ENCODE measurements around the gene CD82. TPM values are rescaled to one million over a fixed set of nuclear protein-coding genes. Genes with fewer than 3 reads are reported as not detected.

Gene CD82
- total RNA-seq, 1 experiment from 2014 or later, result 8.2 TPM

DNA sequence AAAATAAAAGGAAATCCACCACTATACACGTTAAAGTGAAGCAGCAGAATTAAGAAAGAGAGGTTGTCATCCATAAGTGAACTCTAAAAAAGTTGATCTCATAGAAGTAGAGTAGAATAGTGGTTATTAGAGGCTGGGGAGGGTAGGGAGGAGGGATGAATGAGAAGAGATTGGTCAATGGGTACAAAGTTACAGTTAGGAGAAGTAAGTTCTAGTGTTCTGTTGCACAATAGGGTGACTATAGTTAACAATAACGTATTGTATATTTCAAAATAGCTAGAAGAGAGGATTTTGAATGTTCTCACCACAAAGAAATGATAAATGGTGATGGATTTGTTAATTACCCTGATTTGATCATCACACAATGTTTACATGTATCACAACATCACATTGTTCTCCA lies 72.0 kb downstream of the CD82 start:
- peaks cover 5% of the 10 kb centered on the region for H3K27me3 ChIP-seq (replicated peaks; ENCODE audit: insufficient read depth, low read depth, low read length, poor library complexity)
- no peaks in the 10 kb centered on the region for H3K36me3 ChIP-seq (ENCODE audit: insufficient read depth, low read length, poor library complexity, severe bottlenecking)
- H3K4me3 ChIP-seq (ENCODE audit: low read depth, low read length, poor library complexity, severe bottlenecking), result no peak overlapping the region
- peaks cover 9% of the 10 kb centered on the region for H3K4me1 ChIP-seq (ENCODE audit: insufficient read depth, low read length, poor library complexity, severe bottlenecking)
- no peak for TF ChIP-seq EZH2 (IDR thresholded peaks at IDR 0.05; ENCODE audit: borderline replicate concordance, low read depth, low read length, poor library complexity, severe bottlenecking)
- TF ChIP-seq, protein P1, sequence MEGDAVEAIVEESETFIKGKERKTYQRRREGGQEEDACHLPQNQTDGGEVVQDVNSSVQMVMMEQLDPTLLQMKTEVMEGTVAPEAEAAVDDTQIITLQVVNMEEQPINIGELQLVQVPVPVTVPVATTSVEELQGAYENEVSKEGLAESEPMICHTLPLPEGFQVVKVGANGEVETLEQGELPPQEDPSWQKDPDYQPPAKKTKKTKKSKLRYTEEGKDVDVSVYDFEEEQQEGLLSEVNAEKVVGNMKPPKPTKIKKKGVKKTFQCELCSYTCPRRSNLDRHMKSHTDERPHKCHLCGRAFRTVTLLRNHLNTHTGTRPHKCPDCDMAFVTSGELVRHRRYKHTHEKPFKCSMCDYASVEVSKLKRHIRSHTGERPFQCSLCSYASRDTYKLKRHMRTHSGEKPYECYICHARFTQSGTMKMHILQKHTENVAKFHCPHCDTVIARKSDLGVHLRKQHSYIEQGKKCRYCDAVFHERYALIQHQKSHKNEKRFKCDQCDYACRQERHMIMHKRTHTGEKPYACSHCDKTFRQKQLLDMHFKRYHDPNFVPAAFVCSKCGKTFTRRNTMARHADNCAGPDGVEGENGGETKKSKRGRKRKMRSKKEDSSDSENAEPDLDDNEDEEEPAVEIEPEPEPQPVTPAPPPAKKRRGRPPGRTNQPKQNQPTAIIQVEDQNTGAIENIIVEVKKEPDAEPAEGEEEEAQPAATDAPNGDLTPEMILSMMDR (conservative IDR thresholded peaks at IDR 0.05; ENCODE audit: low read depth, low read length), result no peak
- no peak for DNase-seq (ENCODE audit: low spot score)
- H3K27ac ChIP-seq (ENCODE audit: low read depth, low read length, poor library complexity, severe bottlenecking), result no peak overlapping the region
- no TSS peak for BruUV-seq (replicated peaks)
- intact Hi-C loops (cut with micrococcal nuclease; ENCODE audit: unreplicated experiment), result no loop called here
- ChIA-PET POLR2A (ENCODE audit: low non-redundant PET) (no interaction called here), CTCF (no interaction called here)
- no peaks in the 10 kb centered on the region for H3K9me3 ChIP-seq (ENCODE audit: low read depth, low read length, poor library complexity, severe bottlenecking)

DNA sequence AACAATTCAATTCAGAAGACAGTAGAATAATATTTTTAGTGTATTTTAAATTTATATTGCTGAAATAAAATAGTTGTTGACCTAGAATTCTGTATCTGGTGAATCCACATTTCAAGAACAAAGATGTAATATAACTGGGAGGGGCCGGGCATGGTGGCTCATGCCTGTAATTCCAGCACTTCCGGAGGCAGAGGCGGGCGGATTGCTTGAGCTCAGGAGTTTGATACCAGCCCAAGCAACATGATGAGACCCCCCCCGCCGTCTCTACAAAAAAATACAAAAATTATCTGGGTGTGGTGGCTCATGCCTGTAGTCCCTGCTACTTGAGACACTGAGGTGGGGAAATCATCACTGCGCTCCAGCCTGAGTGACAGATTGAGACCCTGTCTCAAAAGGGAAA lies 72.6 kb downstream of the CD82 start:
- POLR2A ChIA-PET (ENCODE audit: low non-redundant PET), result no interaction called here
- CTCF ChIA-PET, result no interaction called here

DNA sequence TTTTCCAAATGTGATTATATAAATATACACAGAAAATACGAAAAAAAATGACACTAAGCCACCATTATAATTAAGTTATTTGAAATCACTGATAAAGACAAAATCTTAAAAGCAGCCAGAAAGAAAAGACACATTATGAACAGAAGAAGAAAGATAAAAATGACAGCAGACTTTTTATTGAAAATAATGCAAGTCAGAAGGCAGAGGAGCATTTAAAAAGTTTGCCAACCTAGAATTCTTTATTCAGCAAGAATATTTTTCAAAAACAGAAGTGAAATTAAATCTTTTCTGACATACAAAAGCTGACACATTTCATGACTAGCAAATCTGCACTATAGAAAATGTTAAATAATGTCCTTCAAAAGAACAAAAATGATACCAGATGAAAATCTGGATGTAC lies 77.8 kb downstream of the CD82 start:
- Histone ChIP-seq H3K27ac (ENCODE audit: low read depth, low read length, poor library complexity, severe bottlenecking) (no peak overlapping the region), H3K27me3 (replicated peaks; ENCODE audit: insufficient read depth, low read depth, low read length, poor library complexity) (peaks cover 18% of the 10 kb centered on the region), H3K4me3 (ENCODE audit: low read depth, low read length, poor library complexity, severe bottlenecking) (no peak overlapping the region), H3K36me3 (ENCODE audit: insufficient read depth, low read length, poor library complexity, severe bottlenecking) (no peaks in the 10 kb centered on the region), H3K9me3 (ENCODE audit: low read depth, low read length, poor library complexity, severe bottlenecking) (peaks cover 14% of the 10 kb centered on the region), H3K4me1 (ENCODE audit: insufficient read depth, low read length, poor library complexity, severe bottlenecking) (no peaks in the 10 kb centered on the region)
- no TSS peak for BruUV-seq (replicated peaks)
- intact Hi-C loops (cut with micrococcal nuclease; ENCODE audit: unreplicated experiment), result no loop called here
- ChIA-PET POLR2A (ENCODE audit: low non-redundant PET) (no interaction called here), CTCF (no interaction called here)
- no peak for DNase-seq (ENCODE audit: low spot score)
- no peak for TF ChIP-seq EZH2 (IDR thresholded peaks at IDR 0.05; ENCODE audit: borderline replicate concordance, low read depth, low read length, poor library complexity, severe bottlenecking)
- TF ChIP-seq, protein P1 (conservative IDR thresholded peaks at IDR 0.05; ENCODE audit: low read depth, low read length), result no peak

More for the DNA sequence above, 72.6 kb downstream of the CD82 start:
- BruUV-seq (replicated peaks), result no TSS peak
- H3K36me3 ChIP-seq (ENCODE audit: insufficient read depth, low read length, poor library complexity, severe bottlenecking), result no peaks in the 10 kb centered on the region
- intact Hi-C loops (cut with micrococcal nuclease; ENCODE audit: unreplicated experiment), result no loop called here
- peaks cover 5% of the 10 kb centered on the region for H3K27me3 ChIP-seq (replicated peaks; ENCODE audit: insufficient read depth, low read depth, low read length, poor library complexity)
- no peak for DNase-seq (ENCODE audit: low spot score)
- peaks cover 3% of the 10 kb centered on the region for H3K9me3 ChIP-seq (ENCODE audit: low read depth, low read length, poor library complexity, severe bottlenecking)
- H3K4me3 ChIP-seq (ENCODE audit: low read depth, low read length, poor library complexity, severe bottlenecking), result no peak overlapping the region
- peaks cover 9% of the 10 kb centered on the region for H3K4me1 ChIP-seq (ENCODE audit: insufficient read depth, low read length, poor library complexity, severe bottlenecking)
- TF ChIP-seq EZH2 (IDR thresholded peaks at IDR 0.05; ENCODE audit: borderline replicate concordance, low read depth, low read length, poor library complexity, severe bottlenecking), result no peak
- TF ChIP-seq, protein P1 (conservative IDR thresholded peaks at IDR 0.05; ENCODE audit: low read depth, low read length), result no peak
- no peak overlapping the region for H3K27ac ChIP-seq (ENCODE audit: low read depth, low read length, poor library complexity, severe bottlenecking)

Data from A673 (cell line).